Measurements from ENCODE around the gene ZBTB7C.

ZBTB7C gene

GRCh38 chr18:48317781-48318381, 91.3 kb downstream of the ZBTB7C start:
- no peak overlapping the region for H3K9ac ChIP-seq (ENCODE audit: low read depth in 1 of 2, low read length in 2 of 2)
- H3K4me3 ChIP-seq (ENCODE audit: low read depth in 1 of 2, low read length in 2 of 2): no peak overlapping the region
- H3K36me3 ChIP-seq (ENCODE audit: control insufficient read depth in 1 of 2, insufficient read depth in 2 of 2, low read length in 2 of 2): no peaks in the 10 kb centered on the region
- no peaks in the 10 kb centered on the region for H3K9me3 ChIP-seq (ENCODE audit: control insufficient read depth in 1 of 2, low read length in 2 of 2)
- no peaks in the 10 kb centered on the region for H3K4me1 ChIP-seq (ENCODE audit: control insufficient read depth in 1 of 2, insufficient read depth in 2 of 2, low read length in 2 of 2)
- no peaks in the 10 kb centered on the region for H3K27me3 ChIP-seq (ENCODE audit: control insufficient read depth in 1 of 2, insufficient read depth in 2 of 2, low read length in 2 of 2)
- no peak overlapping the region for H3K27ac ChIP-seq (ENCODE audit: low read depth, low read length)

- H3K27me3 ChIP-seq (ENCODE audit: control insufficient read depth in 1 of 2, insufficient read depth in 2 of 2, low read length in 2 of 2): no peaks in the 10 kb centered on the region
- H3K9me3 ChIP-seq (ENCODE audit: control insufficient read depth in 1 of 2, low read length in 2 of 2): no peaks in the 10 kb centered on the region
- H3K9ac ChIP-seq (ENCODE audit: low read depth in 1 of 2, low read length in 2 of 2): no peak overlapping the region
- no peak overlapping the region for H3K27ac ChIP-seq (ENCODE audit: low read depth, low read length)
- H3K4me3 ChIP-seq (ENCODE audit: low read depth in 1 of 2, low read length in 2 of 2): no peak overlapping the region
- H3K36me3 ChIP-seq (ENCODE audit: control insufficient read depth in 1 of 2, insufficient read depth in 2 of 2, low read length in 2 of 2): no peaks in the 10 kb centered on the region
- H3K4me1 ChIP-seq (ENCODE audit: control insufficient read depth in 1 of 2, insufficient read depth in 2 of 2, low read length in 2 of 2): no peaks in the 10 kb centered on the region
Observed at GRCh38 chr18:48316177-48316576, 93.0 kb downstream of the ZBTB7C start.

- no peaks in the 10 kb centered on the region for H3K36me3 ChIP-seq (ENCODE audit: control insufficient read depth in 1 of 2, insufficient read depth in 2 of 2, low read length in 2 of 2)
- no peaks in the 10 kb centered on the region for H3K4me1 ChIP-seq (ENCODE audit: control insufficient read depth in 1 of 2, insufficient read depth in 2 of 2, low read length in 2 of 2)
- no peaks in the 10 kb centered on the region for H3K9me3 ChIP-seq (ENCODE audit: control insufficient read depth in 1 of 2, low read length in 2 of 2)
- no peak overlapping the region for H3K4me3 ChIP-seq (ENCODE audit: low read depth in 1 of 2, low read length in 2 of 2)
- H3K27me3 ChIP-seq (ENCODE audit: control insufficient read depth in 1 of 2, insufficient read depth in 2 of 2, low read length in 2 of 2): no peaks in the 10 kb centered on the region
- H3K9ac ChIP-seq (ENCODE audit: low read depth in 1 of 2, low read length in 2 of 2): no peak overlapping the region
- H3K27ac ChIP-seq (ENCODE audit: low read depth, low read length): no peak overlapping the region
Observed at GRCh38 chr18:48314690-48315089, 94.5 kb downstream of the ZBTB7C start.

- Histone ChIP-seq H3K4me3 (ENCODE audit: low read depth in 1 of 2, low read length in 2 of 2) (no peak overlapping the region), H3K4me1 (ENCODE audit: control insufficient read depth in 1 of 2, insufficient read depth in 2 of 2, low read length in 2 of 2) (no peaks in the 10 kb centered on the region), H3K9ac (ENCODE audit: low read depth in 1 of 2, low read length in 2 of 2) (no peak overlapping the region), H3K27ac (ENCODE audit: low read depth, low read length) (no peak overlapping the region), H3K36me3 (ENCODE audit: control insufficient read depth in 1 of 2, insufficient read depth in 2 of 2, low read length in 2 of 2) (no peaks in the 10 kb centered on the region), H3K27me3 (ENCODE audit: control insufficient read depth in 1 of 2, insufficient read depth in 2 of 2, low read length in 2 of 2) (no peaks in the 10 kb centered on the region), H3K9me3 (ENCODE audit: control insufficient read depth in 1 of 2, low read length in 2 of 2) (no peaks in the 10 kb centered on the region)
Observed at GRCh38 chr18:48313792-48314191, 95.4 kb downstream of the ZBTB7C start.

- H3K4me3 ChIP-seq (ENCODE audit: low read depth in 1 of 2, low read length in 2 of 2): no peak overlapping the region
- no peak overlapping the region for H3K27ac ChIP-seq (ENCODE audit: low read depth, low read length)
- H3K4me1 ChIP-seq (ENCODE audit: control insufficient read depth in 1 of 2, insufficient read depth in 2 of 2, low read length in 2 of 2): no peaks in the 10 kb centered on the region
- no peaks in the 10 kb centered on the region for H3K9me3 ChIP-seq (ENCODE audit: control insufficient read depth in 1 of 2, low read length in 2 of 2)
- H3K27me3 ChIP-seq (ENCODE audit: control insufficient read depth in 1 of 2, insufficient read depth in 2 of 2, low read length in 2 of 2): no peaks in the 10 kb centered on the region
- H3K36me3 ChIP-seq (ENCODE audit: control insufficient read depth in 1 of 2, insufficient read depth in 2 of 2, low read length in 2 of 2): no peaks in the 10 kb centered on the region
- H3K9ac ChIP-seq (ENCODE audit: low read depth in 1 of 2, low read length in 2 of 2): no peak overlapping the region
Observed at GRCh38 chr18:48312066-48312465, 97.1 kb downstream of the ZBTB7C start.

GRCh38 chr18:48310999-48311398, 98.2 kb downstream of the ZBTB7C start:
- Histone ChIP-seq H3K4me3 (ENCODE audit: low read depth in 1 of 2, low read length in 2 of 2) (no peak overlapping the region), H3K4me1 (ENCODE audit: control insufficient read depth in 1 of 2, insufficient read depth in 2 of 2, low read length in 2 of 2) (no peaks in the 10 kb centered on the region), H3K27ac (ENCODE audit: low read depth, low read length) (no peak overlapping the region), H3K9ac (ENCODE audit: low read depth in 1 of 2, low read length in 2 of 2) (no peak overlapping the region), H3K36me3 (ENCODE audit: control insufficient read depth in 1 of 2, insufficient read depth in 2 of 2, low read length in 2 of 2) (no peaks in the 10 kb centered on the region), H3K27me3 (ENCODE audit: control insufficient read depth in 1 of 2, insufficient read depth in 2 of 2, low read length in 2 of 2) (no peaks in the 10 kb centered on the region), H3K9me3 (ENCODE audit: control insufficient read depth in 1 of 2, low read length in 2 of 2) (no peaks in the 10 kb centered on the region)

- H3K4me1 ChIP-seq (ENCODE audit: control insufficient read depth in 1 of 2, insufficient read depth in 2 of 2, low read length in 2 of 2): no peaks in the 10 kb centered on the region
- no peaks in the 10 kb centered on the region for H3K9me3 ChIP-seq (ENCODE audit: control insufficient read depth in 1 of 2, low read length in 2 of 2)
- no peak overlapping the region for H3K27ac ChIP-seq (ENCODE audit: low read depth, low read length)
- no peak overlapping the region for H3K4me3 ChIP-seq (ENCODE audit: low read depth in 1 of 2, low read length in 2 of 2)
- H3K36me3 ChIP-seq (ENCODE audit: control insufficient read depth in 1 of 2, insufficient read depth in 2 of 2, low read length in 2 of 2): no peaks in the 10 kb centered on the region
- no peak overlapping the region for H3K9ac ChIP-seq (ENCODE audit: low read depth in 1 of 2, low read length in 2 of 2)
- H3K27me3 ChIP-seq (ENCODE audit: control insufficient read depth in 1 of 2, insufficient read depth in 2 of 2, low read length in 2 of 2): no peaks in the 10 kb centered on the region
Observed at GRCh38 chr18:48310353-48310752, 98.8 kb downstream of the ZBTB7C start.

- Histone ChIP-seq H3K4me1 (ENCODE audit: control insufficient read depth in 1 of 2, insufficient read depth in 2 of 2, low read length in 2 of 2) (no peaks in the 10 kb centered on the region), H3K9ac (ENCODE audit: low read depth in 1 of 2, low read length in 2 of 2) (no peak overlapping the region), H3K9me3 (ENCODE audit: control insufficient read depth in 1 of 2, low read length in 2 of 2) (no peaks in the 10 kb centered on the region), H3K36me3 (ENCODE audit: control insufficient read depth in 1 of 2, insufficient read depth in 2 of 2, low read length in 2 of 2) (no peaks in the 10 kb centered on the region), H3K27ac (ENCODE audit: low read depth, low read length) (no peak overlapping the region), H3K27me3 (ENCODE audit: control insufficient read depth in 1 of 2, insufficient read depth in 2 of 2, low read length in 2 of 2) (no peaks in the 10 kb centered on the region), H3K4me3 (ENCODE audit: low read depth in 1 of 2, low read length in 2 of 2) (no peak overlapping the region)
Observed at GRCh38 chr18:48308755-48309575, 100.2 kb downstream of the ZBTB7C start.

- Histone ChIP-seq H3K27me3 (ENCODE audit: control insufficient read depth in 1 of 2, insufficient read depth in 2 of 2, low read length in 2 of 2) (no peaks in the 10 kb centered on the region), H3K9me3 (ENCODE audit: control insufficient read depth in 1 of 2, low read length in 2 of 2) (no peaks in the 10 kb centered on the region), H3K4me1 (ENCODE audit: control insufficient read depth in 1 of 2, insufficient read depth in 2 of 2, low read length in 2 of 2) (no peaks in the 10 kb centered on the region), H3K36me3 (ENCODE audit: control insufficient read depth in 1 of 2, insufficient read depth in 2 of 2, low read length in 2 of 2) (no peaks in the 10 kb centered on the region), H3K4me3 (ENCODE audit: low read depth in 1 of 2, low read length in 2 of 2) (no peak overlapping the region), H3K27ac (ENCODE audit: low read depth, low read length) (no peak overlapping the region), H3K9ac (ENCODE audit: low read depth in 1 of 2, low read length in 2 of 2) (no peak overlapping the region)
Observed at GRCh38 chr18:48308027-48308635, 101.1 kb downstream of the ZBTB7C start.

- no peaks in the 10 kb centered on the region for H3K27me3 ChIP-seq (ENCODE audit: control insufficient read depth in 1 of 2, insufficient read depth in 2 of 2, low read length in 2 of 2)
- no peak overlapping the region for H3K9ac ChIP-seq (ENCODE audit: low read depth in 1 of 2, low read length in 2 of 2)
- H3K36me3 ChIP-seq (ENCODE audit: control insufficient read depth in 1 of 2, insufficient read depth in 2 of 2, low read length in 2 of 2): no peaks in the 10 kb centered on the region
- H3K4me3 ChIP-seq (ENCODE audit: low read depth in 1 of 2, low read length in 2 of 2): no peak overlapping the region
- no peaks in the 10 kb centered on the region for H3K9me3 ChIP-seq (ENCODE audit: control insufficient read depth in 1 of 2, low read length in 2 of 2)
- no peaks in the 10 kb centered on the region for H3K4me1 ChIP-seq (ENCODE audit: control insufficient read depth in 1 of 2, insufficient read depth in 2 of 2, low read length in 2 of 2)
- H3K27ac ChIP-seq (ENCODE audit: low read depth, low read length): no peak overlapping the region
Observed at GRCh38 chr18:48306838-48307237, 102.3 kb downstream of the ZBTB7C start.

Measured in duodenal mucosa (tissue), 2 donors.